OCI-LY3 (cell line): ENCODE measurements around the gene ETV1.

Experiments used
- EZH2phosphoT487 ChIP-seq: fragments of 200-600 bp; shearing (Covaris generic); IDR thresholded peaks from 2 replicates; pipeline ENCODE4 v1.6.1; 2018; ENCODE audit warnings: antibody characterized with exemption, mixed run types, low read depth
- TF ChIP-seq, protein P1 (sequence below): fragments of 200-600, 300-600 bp; sonication (generic); IDR thresholded peaks from 2 replicates; pipeline ENCODE4 v1.5.1; 2014; ENCODE audit warnings: antibody characterized with exemption, low read length, low read depth

GRCh38 chr7:13897819-13898218, 91.6 kb downstream of the ETV1 start:
- TF ChIP-seq, protein P1, sequence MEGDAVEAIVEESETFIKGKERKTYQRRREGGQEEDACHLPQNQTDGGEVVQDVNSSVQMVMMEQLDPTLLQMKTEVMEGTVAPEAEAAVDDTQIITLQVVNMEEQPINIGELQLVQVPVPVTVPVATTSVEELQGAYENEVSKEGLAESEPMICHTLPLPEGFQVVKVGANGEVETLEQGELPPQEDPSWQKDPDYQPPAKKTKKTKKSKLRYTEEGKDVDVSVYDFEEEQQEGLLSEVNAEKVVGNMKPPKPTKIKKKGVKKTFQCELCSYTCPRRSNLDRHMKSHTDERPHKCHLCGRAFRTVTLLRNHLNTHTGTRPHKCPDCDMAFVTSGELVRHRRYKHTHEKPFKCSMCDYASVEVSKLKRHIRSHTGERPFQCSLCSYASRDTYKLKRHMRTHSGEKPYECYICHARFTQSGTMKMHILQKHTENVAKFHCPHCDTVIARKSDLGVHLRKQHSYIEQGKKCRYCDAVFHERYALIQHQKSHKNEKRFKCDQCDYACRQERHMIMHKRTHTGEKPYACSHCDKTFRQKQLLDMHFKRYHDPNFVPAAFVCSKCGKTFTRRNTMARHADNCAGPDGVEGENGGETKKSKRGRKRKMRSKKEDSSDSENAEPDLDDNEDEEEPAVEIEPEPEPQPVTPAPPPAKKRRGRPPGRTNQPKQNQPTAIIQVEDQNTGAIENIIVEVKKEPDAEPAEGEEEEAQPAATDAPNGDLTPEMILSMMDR = no peak
- no peak for TF ChIP-seq EZH2phosphoT487
